Fibroblast of mammary gland (primary cell): ENCODE measurements around the gene CHMP3.

Experiments
- DNase-seq: peaks from one replicate; pipeline ENCODE4 v3.0.0-alpha.2; 2010; ENCODE audit warnings: low read depth
- H3K4me3 ChIP-seq: 2 replicates; pipeline ENCODE4 v1.5.1; 2011; ENCODE audit warnings: low read depth, mild to moderate bottlenecking, low read length, moderate library complexity; ENCODE audit not compliant: control insufficient read depth
- TF ChIP-seq, protein P1 (sequence below): conservative IDR thresholded peaks from 2 replicates; pipeline ENCODE4 v1.5.1; 2011; ENCODE audit warnings: low read depth, low read length, inconsistent platforms; ENCODE audit not compliant: control insufficient read depth, insufficient read depth

Gene CHMP3

GRCh38 chr2:86468162-86469033, 94.8 kb downstream of the CHMP3 start:
- no peak overlapping the region for H3K4me3 ChIP-seq
- TF ChIP-seq, protein P1, sequence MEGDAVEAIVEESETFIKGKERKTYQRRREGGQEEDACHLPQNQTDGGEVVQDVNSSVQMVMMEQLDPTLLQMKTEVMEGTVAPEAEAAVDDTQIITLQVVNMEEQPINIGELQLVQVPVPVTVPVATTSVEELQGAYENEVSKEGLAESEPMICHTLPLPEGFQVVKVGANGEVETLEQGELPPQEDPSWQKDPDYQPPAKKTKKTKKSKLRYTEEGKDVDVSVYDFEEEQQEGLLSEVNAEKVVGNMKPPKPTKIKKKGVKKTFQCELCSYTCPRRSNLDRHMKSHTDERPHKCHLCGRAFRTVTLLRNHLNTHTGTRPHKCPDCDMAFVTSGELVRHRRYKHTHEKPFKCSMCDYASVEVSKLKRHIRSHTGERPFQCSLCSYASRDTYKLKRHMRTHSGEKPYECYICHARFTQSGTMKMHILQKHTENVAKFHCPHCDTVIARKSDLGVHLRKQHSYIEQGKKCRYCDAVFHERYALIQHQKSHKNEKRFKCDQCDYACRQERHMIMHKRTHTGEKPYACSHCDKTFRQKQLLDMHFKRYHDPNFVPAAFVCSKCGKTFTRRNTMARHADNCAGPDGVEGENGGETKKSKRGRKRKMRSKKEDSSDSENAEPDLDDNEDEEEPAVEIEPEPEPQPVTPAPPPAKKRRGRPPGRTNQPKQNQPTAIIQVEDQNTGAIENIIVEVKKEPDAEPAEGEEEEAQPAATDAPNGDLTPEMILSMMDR: no peak
- no peak for DNase-seq

- no peak for DNase-seq
- no peak overlapping the region for H3K4me3 ChIP-seq
- TF ChIP-seq, protein P1: no peak
Measured at GRCh38 chr2:86466306-86466705, 96.9 kb downstream of the CHMP3 start.

DNA sequence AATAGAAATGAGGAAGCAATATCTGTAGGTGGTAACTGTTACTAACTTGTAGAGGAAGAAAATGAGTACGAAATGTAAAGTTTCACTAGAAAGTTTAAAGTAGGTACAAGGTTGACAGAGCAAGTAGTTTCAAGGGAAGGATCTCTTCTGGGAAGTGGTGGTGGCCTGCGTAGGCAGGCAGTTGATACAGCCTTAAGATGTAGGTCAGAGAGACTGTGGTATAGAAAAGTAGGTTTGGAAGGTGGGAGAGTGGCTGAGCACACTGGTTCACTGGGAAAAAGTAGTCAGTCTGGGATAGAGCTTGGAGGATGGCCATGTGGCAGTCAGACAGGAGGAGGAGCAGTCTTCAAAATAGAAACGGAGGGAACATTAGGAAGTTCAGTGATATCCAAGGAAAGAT, 98.6 kb downstream of the CHMP3 start:
- TF ChIP-seq, protein P1: no peak
- DNase-seq: no peak
- no peak overlapping the region for H3K4me3 ChIP-seq

GRCh38 chr2:86461042-86461743, 102.0 kb downstream of the CHMP3 start:
- H3K4me3 ChIP-seq: no peak overlapping the region
- no peak for DNase-seq
- TF ChIP-seq, protein P1: no peak

- no peak overlapping the region for H3K4me3 ChIP-seq
- no peak for DNase-seq
- TF ChIP-seq, protein P1: no peak
Measured at GRCh38 chr2:86455181-86455580, 108.1 kb downstream of the CHMP3 start.

- no peak for DNase-seq
- TF ChIP-seq, protein P1: no peak
- no peak overlapping the region for H3K4me3 ChIP-seq
Measured at GRCh38 chr2:86454238-86454637, 109.0 kb downstream of the CHMP3 start.
